Gastroesophageal sphincter (tissue), 4 donors: ENCODE data around the gene FSTL5. TPM values are rescaled to one million over a fixed set of nuclear protein-coding genes. Genes with fewer than 3 reads are reported as not detected.

Source experiments
- ATAC-seq: fragments of 150-250 bp; one replicate; pipeline ENCODE4 v1.9.1; 2016; ENCODE audit warnings: mild to moderate bottlenecking, moderate library complexity
- H3K27ac ChIP-seq, 4 donors: fragments of 200-600 bp; sonication (generic) in 3 of 4; 1 replicate in 3 of 4; 2 replicates in 1 of 4; pipeline ENCODE4 v1.5.1; 2016 to 2019
- H3K27me3 ChIP-seq: fragments of 200-600 bp; sonication (generic); one replicate; pipeline ENCODE4 v1.5.1; 2019
- H3K36me3 ChIP-seq, 2 donors: fragments of 200-600 bp; sonication (generic); one replicate each; pipeline ENCODE4 v1.5.1; 2019; ENCODE audit warnings: control low read depth in 1 of 2
- H3K4me1 ChIP-seq, 3 donors: fragments of 200-600 bp; sonication (generic); 1 replicate in 2 of 3; 2 replicates in 1 of 3; pipeline ENCODE4 v1.5.1; 2016 to 2019; ENCODE audit warnings: control low read depth in 2 of 3
- H3K4me3 ChIP-seq, 2 donors: fragments of 200-600 bp; sonication (generic); one replicate each; pipeline ENCODE4 v1.5.1; 2019; ENCODE audit warnings: mild to moderate bottlenecking in 1 of 2, moderate library complexity in 1 of 2
- H3K9me3 ChIP-seq, 3 donors: fragments of 200-600 bp; sonication (generic); one replicate each; pipeline ENCODE4 v1.5.1; 2017 to 2019; ENCODE audit warnings: control low read depth in 2 of 3
- EP300 ChIP-seq: sonication (generic); formaldehyde crosslinking; IDR thresholded peaks from one replicate; pipeline ENCODE4 v1.6.1; 2017; ENCODE audit warnings: antibody characterized with exemption, mild to moderate bottlenecking
- POLR2A ChIP-seq, 2 donors: fragments of 450-650 bp; IDR thresholded peaks; one replicate each; pipeline ENCODE4 v1.6.1; 2017; ENCODE audit warnings: antibody characterized with exemption in 2 of 2, mild to moderate bottlenecking in 2 of 2, moderate library complexity in 1 of 2
- POLR2AphosphoS5 ChIP-seq: sonication (generic); formaldehyde crosslinking; IDR thresholded peaks from one replicate; pipeline ENCODE4 v1.6.1; 2017; ENCODE audit warnings: antibody characterized with exemption
- WGBS, 2 donors: methylation state at CpG; one replicate each; pipeline ENCODE4 v1.1.5; 2018; ENCODE audit warnings: low coverage in 1 of 2; 5-methylcytosine and 5-hydroxymethylcytosine counted together
- total RNA-seq, 4 donors: library from RNA; depleted of rRNA; stranded (reverse); fragments of >200 nt; gene quantifications; one replicate each; pipeline ENCODE4 v1.1.0, GENCODE V29; 2016
- TF ChIP-seq, protein P1 (sequence below), 4 experiments: fragments of 200-600 bp in 2 of 4; fragments of 450-650 bp in 2 of 4; sonication (generic) in 1 of 4; IDR thresholded peaks; one replicate each; pipeline ENCODE4 v1.5.1; 2017 to 2019; ENCODE audit warnings: antibody characterized with exemption in 4 of 4, mild to moderate bottlenecking in 2 of 4, moderate library complexity in 2 of 4

The FSTL5 gene
- total RNA-seq, 4 donors from 2014 or later, result 0.27 to 0.57 TPM; not detected in 2

DNA sequence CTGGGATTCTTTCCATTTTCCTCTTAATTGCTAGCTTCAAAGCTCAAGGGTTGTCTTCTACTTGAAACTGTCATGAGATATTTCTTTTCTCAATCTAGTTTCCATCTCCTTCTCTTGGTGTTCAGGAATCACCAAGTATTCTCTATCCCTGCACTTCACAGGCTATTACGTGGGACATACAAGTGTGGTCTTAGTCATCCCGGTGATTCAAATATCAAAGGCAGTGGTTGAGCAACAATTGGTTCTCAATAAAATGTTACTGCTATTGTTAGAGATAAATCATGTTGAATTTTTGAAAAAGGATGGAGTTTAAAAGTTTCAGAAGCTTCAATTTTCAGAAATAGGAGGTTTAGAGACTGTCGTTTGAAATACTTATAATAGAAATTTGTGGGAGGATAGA is 812.9 kb downstream of the FSTL5 start:
- TF ChIP-seq POLR2AphosphoS5 (no peak), EP300 (no peak), POLR2A (IDR thresholded peaks at IDR 0.05) (no peak)
- TF ChIP-seq, protein P1, sequence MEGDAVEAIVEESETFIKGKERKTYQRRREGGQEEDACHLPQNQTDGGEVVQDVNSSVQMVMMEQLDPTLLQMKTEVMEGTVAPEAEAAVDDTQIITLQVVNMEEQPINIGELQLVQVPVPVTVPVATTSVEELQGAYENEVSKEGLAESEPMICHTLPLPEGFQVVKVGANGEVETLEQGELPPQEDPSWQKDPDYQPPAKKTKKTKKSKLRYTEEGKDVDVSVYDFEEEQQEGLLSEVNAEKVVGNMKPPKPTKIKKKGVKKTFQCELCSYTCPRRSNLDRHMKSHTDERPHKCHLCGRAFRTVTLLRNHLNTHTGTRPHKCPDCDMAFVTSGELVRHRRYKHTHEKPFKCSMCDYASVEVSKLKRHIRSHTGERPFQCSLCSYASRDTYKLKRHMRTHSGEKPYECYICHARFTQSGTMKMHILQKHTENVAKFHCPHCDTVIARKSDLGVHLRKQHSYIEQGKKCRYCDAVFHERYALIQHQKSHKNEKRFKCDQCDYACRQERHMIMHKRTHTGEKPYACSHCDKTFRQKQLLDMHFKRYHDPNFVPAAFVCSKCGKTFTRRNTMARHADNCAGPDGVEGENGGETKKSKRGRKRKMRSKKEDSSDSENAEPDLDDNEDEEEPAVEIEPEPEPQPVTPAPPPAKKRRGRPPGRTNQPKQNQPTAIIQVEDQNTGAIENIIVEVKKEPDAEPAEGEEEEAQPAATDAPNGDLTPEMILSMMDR (IDR thresholded peaks at IDR 0.05), result no peak
- Histone ChIP-seq H3K27ac (no peak overlapping the region), H3K27me3 (no peaks in the 10 kb centered on the region), H3K4me3 (no peak overlapping the region), H3K9me3 (peaks cover 0 to 6% (median 0%) of the 10 kb centered on the region in 3 donors), H3K36me3 (no peaks in the 10 kb centered on the region), H3K4me1 (no peaks in the 10 kb centered on the region)
- no peak for ATAC-seq
- 88 to 93% methylated on average over 3 of the region's 3 CpGs for WGBS, 2 donors

DNA sequence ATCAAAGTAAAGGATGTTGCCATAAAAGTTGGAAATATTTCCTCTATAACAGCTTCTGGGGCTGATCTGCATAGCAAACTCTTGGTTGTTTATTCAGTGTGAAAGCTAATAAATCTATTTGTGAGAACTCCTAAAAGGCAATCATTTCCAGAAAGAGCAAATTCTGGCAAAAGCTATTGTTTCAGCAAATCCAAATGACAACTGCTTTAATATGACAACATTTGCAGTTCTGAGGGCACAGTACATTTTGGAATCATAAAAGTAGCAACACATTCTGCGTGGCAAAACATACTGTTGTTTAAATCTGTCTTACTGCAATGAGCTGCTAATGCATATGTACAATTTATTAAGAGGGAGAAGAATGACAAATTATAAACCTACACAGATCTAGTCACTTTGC is 818.1 kb downstream of the FSTL5 start:
- TF ChIP-seq EP300 (no peak), POLR2AphosphoS5 (no peak), POLR2A (IDR thresholded peaks at IDR 0.05) (no peak)
- TF ChIP-seq, protein P1 (IDR thresholded peaks at IDR 0.05), result no peak
- no peak overlapping the region for H3K4me3 ChIP-seq
- H3K27me3 ChIP-seq, result no peaks in the 10 kb centered on the region
- WGBS, 2 donors, result 47 to 50% methylated on average over 1 of the region's 1 CpG
- no peak overlapping the region for H3K27ac ChIP-seq
- H3K4me1 ChIP-seq, result no peaks in the 10 kb centered on the region
- ATAC-seq, result no peak
- no peaks in the 10 kb centered on the region for H3K36me3 ChIP-seq
- H3K9me3 ChIP-seq, result peaks cover 0 to 6% (median 0%) of the 10 kb centered on the region in 3 donors

DNA sequence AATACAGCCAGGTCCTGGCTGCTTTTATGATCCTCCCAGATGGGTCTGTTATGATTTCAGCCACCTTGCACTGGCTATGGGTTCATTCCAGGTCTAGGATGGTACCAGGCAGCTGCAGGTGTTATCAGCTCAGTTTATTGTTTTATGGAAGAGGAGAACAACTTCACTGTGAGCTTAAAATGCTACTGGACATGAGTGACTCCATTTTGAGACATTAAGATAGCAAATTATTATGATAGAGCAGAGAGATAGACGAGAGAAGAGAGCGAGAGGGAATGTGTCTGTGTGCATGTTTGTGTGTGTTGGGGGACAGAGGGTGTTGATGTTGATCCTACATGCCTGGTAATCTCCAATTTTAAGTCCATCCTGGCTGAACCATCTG is 820.2 kb downstream of the FSTL5 start:
- TF ChIP-seq EP300 (no peak), POLR2A (IDR thresholded peaks at IDR 0.05) (no peak), POLR2AphosphoS5 (no peak)
- TF ChIP-seq, protein P1 (IDR thresholded peaks at IDR 0.05), result no peak
- ATAC-seq, result no peak
- peaks cover 0 to 6% (median 0%) of the 10 kb centered on the region in 3 donors for H3K9me3 ChIP-seq
- no peaks in the 10 kb centered on the region for H3K4me1 ChIP-seq
- no peak overlapping the region for H3K27ac ChIP-seq
- H3K4me3 ChIP-seq, result no peak overlapping the region
- no peaks in the 10 kb centered on the region for H3K36me3 ChIP-seq
- WGBS, 2 donors, result 79 to 84% methylated on average over 2 of the region's 2 CpGs
- no peaks in the 10 kb centered on the region for H3K27me3 ChIP-seq

DNA sequence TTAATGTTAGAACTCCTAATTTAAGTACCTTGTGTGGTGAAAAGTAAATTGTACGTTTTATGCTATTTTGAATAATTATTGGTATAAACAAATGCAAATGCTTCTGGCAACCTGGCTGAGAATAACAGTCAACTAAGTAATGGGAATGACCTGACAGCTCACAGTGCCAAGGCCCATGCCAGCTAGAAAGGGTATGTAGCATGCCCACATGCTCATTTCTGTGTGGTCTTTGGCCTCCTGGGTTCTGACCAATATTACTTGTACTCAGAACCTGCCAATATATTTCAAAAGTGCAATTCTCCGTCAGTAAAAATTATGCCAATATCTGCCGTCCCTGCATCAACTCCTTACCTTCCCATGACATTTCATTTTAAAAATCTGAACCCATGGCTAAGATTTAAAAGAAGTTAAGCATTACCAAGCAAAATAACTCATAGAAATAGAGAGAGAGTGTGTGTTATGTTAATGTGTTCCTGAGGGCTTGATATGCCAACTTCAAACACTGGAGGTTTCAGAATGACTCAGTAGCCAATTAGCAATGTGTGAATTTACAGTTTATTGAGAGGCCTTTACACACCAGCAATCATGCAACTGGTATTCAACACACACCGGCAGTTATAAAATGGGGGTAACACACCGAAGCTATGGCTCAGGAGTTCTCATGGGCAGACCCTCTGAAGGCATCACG is 820.8 kb downstream of the FSTL5 start:
- H3K4me1 ChIP-seq, result no peaks in the 10 kb centered on the region
- H3K27ac ChIP-seq, result no peak overlapping the region
- no peak for ATAC-seq
- WGBS, 2 donors, result 73 to 83% methylated on average over 4 to 5 of the region's 6 CpGs
- H3K36me3 ChIP-seq, result no peaks in the 10 kb centered on the region
- TF ChIP-seq EP300, result no peak
- H3K9me3 ChIP-seq, result peaks cover 0 to 3% (median 0%) of the 10 kb centered on the region in 3 donors
- H3K27me3 ChIP-seq, result no peaks in the 10 kb centered on the region
- H3K4me3 ChIP-seq, result no peak overlapping the region

DNA sequence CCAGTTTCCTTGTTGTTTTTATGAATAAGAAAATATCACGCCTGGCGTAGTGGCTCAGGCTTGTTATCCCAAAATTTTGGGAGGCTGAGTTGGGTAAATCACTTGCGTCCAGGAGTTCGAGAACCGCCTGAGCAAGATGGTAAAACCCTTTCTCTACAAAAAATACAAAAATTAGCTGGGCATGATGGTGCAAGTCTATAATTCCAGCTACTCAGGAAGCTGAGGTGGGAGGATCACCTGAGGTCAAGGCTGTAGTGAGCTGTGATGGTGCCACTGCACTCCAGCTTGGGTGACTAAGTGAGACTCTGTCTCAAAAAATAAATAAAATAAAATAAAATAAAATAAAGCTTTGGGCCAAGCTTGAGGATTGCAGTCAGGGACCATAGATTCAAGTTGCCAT is 827.2 kb downstream of the FSTL5 start:
- Histone ChIP-seq H3K4me1 (no peaks in the 10 kb centered on the region), H3K36me3 (no peaks in the 10 kb centered on the region), H3K27me3 (no peaks in the 10 kb centered on the region), H3K4me3 (no peak overlapping the region), H3K27ac (no peak overlapping the region), H3K9me3 (no peaks in the 10 kb centered on the region)
- no peak for TF ChIP-seq EP300
- no peak for TF ChIP-seq POLR2A (IDR thresholded peaks at IDR 0.05)
- no peak for TF ChIP-seq POLR2AphosphoS5
- TF ChIP-seq, protein P1 (IDR thresholded peaks at IDR 0.05), result no peak
- ATAC-seq, result no peak
- WGBS, 2 donors, result 75% methylated on average over 5 of the region's 5 CpGs; no CpG with 5 or more reads in 1 of the 2 donors
